Activated naive CD8-positive, alpha-beta T cell treated with anti-CD3 and anti-CD28 coated beads for 36 hours (primary cell): Measurements from ENCODE around the gene ZFYVE9. TPM values are rescaled to one million over a fixed set of nuclear protein-coding genes. Genes with fewer than 3 reads are reported as not detected.
"Not testable (repeated sequence)": the region's sequence is repeated elsewhere in the genome, so short reads cannot be mapped to it uniquely, and the experiment has no call there.

ENCODE experiments used
- DNase-seq: peaks from one replicate; pipeline ENCODE4 v3.0.0; 2021
- H3K27ac Mint-ChIP-seq: one replicate; pipeline ENCODE4 v1.8.0; 2022; ENCODE audit warnings: mild to moderate bottlenecking, moderate library complexity, mixed read lengths
- H3K27me3 Mint-ChIP-seq: one replicate; pipeline ENCODE4 v1.8.0; 2022; ENCODE audit warnings: mild to moderate bottlenecking, mixed read lengths
- H3K36me3 Mint-ChIP-seq: one replicate; pipeline ENCODE4 v1.8.0; 2021; ENCODE audit warnings: mild to moderate bottlenecking, mixed read lengths
- H3K4me1 Mint-ChIP-seq: one replicate; pipeline ENCODE4 v1.8.0; 2021; ENCODE audit warnings: mixed read lengths
- H3K4me3 Mint-ChIP-seq: one replicate; pipeline ENCODE4 v1.8.0; 2022; ENCODE audit warnings: mild to moderate bottlenecking, moderate library complexity, mixed read lengths
- H3K9me3 Mint-ChIP-seq: one replicate; pipeline ENCODE4 v1.8.0; 2022; ENCODE audit warnings: mixed read lengths
- total RNA-seq, 2 experiments: library from RNA; stranded (reverse); gene quantifications; one replicate each; pipeline ENCODE4 v1.2.3, GENCODE V29; 2021

The ZFYVE9 gene
- total RNA-seq, 2 experiments from 2014 or later = 6.1 to 6.3 TPM

DNA sequence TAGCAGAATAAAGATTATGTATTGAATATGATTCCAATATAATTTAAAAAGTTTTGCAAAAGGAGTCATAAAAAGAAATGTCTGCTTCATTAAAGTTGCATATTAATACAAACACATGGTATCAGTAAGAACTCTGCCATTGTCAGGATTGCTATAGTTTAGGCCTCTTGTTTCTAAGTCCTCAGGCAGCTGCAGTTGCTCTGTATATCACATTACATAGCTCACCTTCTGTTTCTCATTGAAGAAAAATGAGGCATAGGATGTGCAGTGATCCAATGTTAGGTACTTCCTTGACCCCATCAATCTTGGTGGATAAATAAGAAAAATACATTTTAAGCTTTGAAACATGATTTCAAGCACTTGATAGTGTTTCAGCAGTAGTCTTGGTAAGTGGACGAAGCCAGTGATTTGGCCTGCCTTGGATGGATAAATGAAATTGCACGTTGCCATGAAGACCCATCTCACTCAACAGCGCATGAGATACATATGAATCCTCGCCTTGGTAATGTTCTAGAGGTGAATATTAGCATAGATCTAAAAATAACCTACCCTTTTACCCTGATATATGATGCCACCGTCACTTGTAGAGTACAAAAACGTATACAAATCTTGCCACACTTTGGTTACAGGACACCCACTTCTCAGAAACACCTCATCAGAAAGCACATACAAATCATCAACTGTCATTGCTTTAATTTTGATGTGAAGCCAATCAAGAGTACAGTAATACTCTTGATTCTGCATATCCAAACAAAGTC is 25.3 kb downstream of the ZFYVE9 start:
- Mint-ChIP-seq H3K9me3 (peaks cover 5% of the 10 kb centered on the region), H3K4me3 (no peak overlapping the region), H3K27me3 (no peaks in the 10 kb centered on the region), H3K36me3 (peaks cover 6% of the 10 kb centered on the region), H3K4me1 (peaks cover 4% of the 10 kb centered on the region), H3K27ac (no peak overlapping the region)
- no peak for DNase-seq

DNA sequence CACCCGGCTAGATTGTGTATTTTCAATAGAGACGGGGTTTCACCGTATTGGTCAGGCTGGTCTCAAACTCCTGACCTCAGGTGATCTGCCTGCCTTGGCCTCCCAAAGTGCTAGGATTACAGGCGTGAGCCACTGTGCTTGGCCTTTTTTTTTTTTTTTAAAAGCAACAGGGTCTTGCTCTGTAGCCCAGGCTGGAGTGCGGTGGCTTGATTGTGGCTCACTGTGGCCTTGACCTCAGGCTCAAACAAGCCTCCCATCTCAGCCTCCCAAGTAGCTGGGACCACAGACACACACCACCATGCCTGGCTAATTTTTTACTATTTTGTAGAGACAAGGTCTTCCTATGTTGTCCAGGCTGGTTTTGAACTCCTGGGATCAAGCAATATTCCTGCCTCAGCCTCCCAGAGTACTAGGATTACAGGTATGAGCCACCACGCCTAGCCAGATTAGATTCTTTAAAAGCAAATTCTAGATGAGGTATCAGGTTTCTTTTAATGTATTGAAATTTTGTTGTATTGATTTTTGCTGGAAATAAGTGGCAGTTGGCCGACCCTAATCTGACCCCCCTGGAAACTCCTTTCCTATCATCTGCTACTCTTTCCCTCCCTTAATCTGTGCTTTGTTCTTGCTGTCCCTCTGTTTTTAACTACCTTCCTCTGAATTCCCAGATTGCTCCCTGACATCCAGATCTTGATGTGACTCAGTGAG is 26.6 kb downstream of the ZFYVE9 start:
- Mint-ChIP-seq H3K9me3 (peaks cover 5% of the 10 kb centered on the region), H3K4me3 (no peak overlapping the region), H3K36me3 (peaks cover 6% of the 10 kb centered on the region), H3K27me3 (no peaks in the 10 kb centered on the region), H3K4me1 (peaks cover 4% of the 10 kb centered on the region), H3K27ac (no peak overlapping the region)
- no peak for DNase-seq

GRCh38 chr1:52171149-52171548 is 29.3 kb downstream of the ZFYVE9 start:
- not testable (repeated sequence) for H3K4me3 Mint-ChIP-seq, H3K9me3 Mint-ChIP-seq, H3K4me1 Mint-ChIP-seq, H3K36me3 Mint-ChIP-seq, DNase-seq, H3K27me3 Mint-ChIP-seq, H3K27ac Mint-ChIP-seq

DNA sequence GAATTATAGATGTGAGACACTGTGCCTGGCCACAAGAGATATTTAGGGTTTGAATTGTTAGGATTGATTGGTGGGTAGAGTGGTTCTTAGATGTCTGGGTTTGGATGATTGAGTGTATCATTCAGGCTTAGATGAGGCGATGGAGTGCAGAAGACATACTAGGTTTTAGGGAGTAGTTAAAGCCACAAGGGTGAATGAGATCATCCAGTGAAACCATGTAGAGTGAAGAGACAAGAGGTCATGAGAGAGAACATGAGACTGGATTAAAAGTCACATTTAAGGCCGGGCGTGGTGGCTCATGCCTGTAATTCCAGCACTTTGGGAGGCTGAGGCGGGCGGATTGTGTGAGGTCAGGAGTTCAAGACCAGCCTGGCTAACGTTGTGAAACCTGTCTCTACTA is 37.2 kb downstream of the ZFYVE9 start:
- no peaks in the 10 kb centered on the region for H3K27me3 Mint-ChIP-seq
- no peaks in the 10 kb centered on the region for H3K9me3 Mint-ChIP-seq
- no peak overlapping the region for H3K27ac Mint-ChIP-seq
- DNase-seq = no peak
- no peak overlapping the region for H3K4me3 Mint-ChIP-seq
- H3K36me3 Mint-ChIP-seq = peaks cover 2% of the 10 kb centered on the region
- peaks cover 5% of the 10 kb centered on the region for H3K4me1 Mint-ChIP-seq

DNA sequence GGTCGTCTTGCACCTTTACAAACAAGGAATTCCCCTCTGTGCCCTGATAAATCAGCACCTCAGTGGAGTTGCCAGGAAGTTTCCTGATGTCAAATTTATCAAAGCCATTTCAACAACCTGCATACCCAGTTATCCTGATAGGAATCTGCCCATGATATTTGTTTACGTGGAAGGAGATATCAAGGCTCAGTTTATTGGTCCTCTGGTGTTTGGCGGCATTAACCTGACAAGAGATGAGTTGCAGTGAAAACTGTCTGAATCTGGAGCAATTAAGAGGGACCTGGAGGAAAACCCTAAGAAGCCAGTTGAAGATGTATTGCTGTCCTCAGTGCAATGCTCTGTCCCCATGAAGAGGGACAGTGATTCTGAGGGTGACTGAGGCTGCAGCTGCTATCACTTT is 38.3 kb downstream of the ZFYVE9 start:
- H3K27me3 Mint-ChIP-seq = no peaks in the 10 kb centered on the region
- peaks cover 2% of the 10 kb centered on the region for H3K36me3 Mint-ChIP-seq
- DNase-seq = no peak
- H3K4me3 Mint-ChIP-seq = no peak overlapping the region
- no peaks in the 10 kb centered on the region for H3K9me3 Mint-ChIP-seq
- H3K27ac Mint-ChIP-seq = no peak overlapping the region
- H3K4me1 Mint-ChIP-seq = peaks cover 5% of the 10 kb centered on the region

- not testable (repeated sequence) for DNase-seq, H3K27me3 Mint-ChIP-seq, H3K9me3 Mint-ChIP-seq, H3K27ac Mint-ChIP-seq, H3K4me3 Mint-ChIP-seq, H3K36me3 Mint-ChIP-seq, H3K4me1 Mint-ChIP-seq
These were observed 39.9 kb downstream of the ZFYVE9 start for GRCh38 chr1:52181759-52182158.

- H3K4me3 Mint-ChIP-seq, H3K4me1 Mint-ChIP-seq, H3K9me3 Mint-ChIP-seq, H3K27me3 Mint-ChIP-seq, H3K36me3 Mint-ChIP-seq, H3K27ac Mint-ChIP-seq, DNase-seq: not testable (repeated sequence)
These were observed 40.4 kb downstream of the ZFYVE9 start for GRCh38 chr1:52182328-52182727.

DNA sequence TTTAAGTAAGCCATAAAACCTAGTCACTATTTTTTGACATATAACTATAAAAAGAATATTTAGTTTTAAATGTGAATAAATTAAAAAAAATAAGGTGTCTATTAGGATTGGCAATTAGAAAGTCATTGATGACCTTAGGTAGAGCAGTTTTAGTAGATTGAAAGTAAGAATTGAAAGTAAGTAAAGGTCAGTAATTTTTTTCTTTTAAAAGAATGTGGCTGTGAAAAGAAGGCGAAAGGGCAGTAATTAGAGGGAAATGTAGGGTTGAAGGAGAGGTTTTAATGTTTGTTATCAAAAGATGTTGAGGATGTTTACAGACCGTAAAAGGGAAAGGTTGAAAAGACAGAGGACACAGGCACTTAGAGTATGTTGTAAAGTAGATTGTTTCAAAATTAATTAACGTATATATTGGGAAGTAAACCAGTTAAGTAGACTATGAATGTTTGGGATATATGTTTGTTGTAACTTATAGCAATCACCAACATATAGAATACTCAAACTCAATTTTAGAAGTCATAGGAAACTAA is 41.0 kb downstream of the ZFYVE9 start:
- H3K27ac Mint-ChIP-seq = no peak overlapping the region
- no peaks in the 10 kb centered on the region for H3K9me3 Mint-ChIP-seq
- DNase-seq = no peak
- H3K36me3 Mint-ChIP-seq = no peaks in the 10 kb centered on the region
- H3K27me3 Mint-ChIP-seq = no peaks in the 10 kb centered on the region
- peaks cover 5% of the 10 kb centered on the region for H3K4me1 Mint-ChIP-seq
- H3K4me3 Mint-ChIP-seq = no peak overlapping the region

GRCh38 chr1:52186449-52186848 is 44.6 kb downstream of the ZFYVE9 start:
- Mint-ChIP-seq H3K9me3 (no peaks in the 10 kb centered on the region), H3K27me3 (no peaks in the 10 kb centered on the region), H3K4me1 (peaks cover 8% of the 10 kb centered on the region), H3K36me3 (peaks cover 3% of the 10 kb centered on the region), H3K4me3 (no peak overlapping the region), H3K27ac (no peak overlapping the region)
- no peak for DNase-seq

DNA sequence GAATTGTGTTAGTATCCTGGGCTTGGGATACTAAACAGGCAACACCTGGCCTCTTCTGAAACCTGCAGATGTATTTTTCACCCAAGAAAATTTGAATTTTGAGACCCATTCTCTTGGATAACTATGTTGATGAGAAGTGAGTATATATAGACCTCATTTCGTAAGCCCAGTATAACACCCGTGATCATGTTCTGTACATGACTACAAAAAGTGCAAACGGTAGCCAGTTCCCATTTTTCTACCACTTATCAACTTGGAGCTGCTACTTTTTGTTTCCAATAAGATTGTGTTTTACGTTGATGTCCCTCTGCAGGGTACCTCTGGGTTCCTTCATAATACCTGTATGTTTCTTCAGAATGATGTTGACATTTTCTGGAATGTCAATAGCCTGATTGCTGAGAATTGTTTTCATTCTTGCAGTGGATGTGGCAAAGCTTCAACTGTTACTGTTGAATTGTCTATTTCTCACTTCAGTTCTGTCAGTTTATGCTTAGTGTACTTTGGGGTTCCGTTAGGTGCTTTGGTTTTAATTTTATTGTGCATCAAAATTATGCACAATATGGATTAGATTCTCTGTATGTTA is 48.1 kb downstream of the ZFYVE9 start:
- Mint-ChIP-seq H3K9me3 (no peaks in the 10 kb centered on the region), H3K4me1 (peaks cover 5% of the 10 kb centered on the region), H3K36me3 (peaks cover 3% of the 10 kb centered on the region), H3K27me3 (no peaks in the 10 kb centered on the region), H3K4me3 (no peak overlapping the region), H3K27ac (no peak overlapping the region)
- DNase-seq = no peak

GRCh38 chr1:52190500-52191252 is 48.8 kb downstream of the ZFYVE9 start:
- no peak overlapping the region for H3K27ac Mint-ChIP-seq
- H3K4me3 Mint-ChIP-seq = no peak overlapping the region
- no peaks in the 10 kb centered on the region for H3K9me3 Mint-ChIP-seq
- DNase-seq = no peak
- H3K27me3 Mint-ChIP-seq = no peaks in the 10 kb centered on the region
- H3K4me1 Mint-ChIP-seq = peaks cover 5% of the 10 kb centered on the region
- peaks cover 3% of the 10 kb centered on the region for H3K36me3 Mint-ChIP-seq

DNA sequence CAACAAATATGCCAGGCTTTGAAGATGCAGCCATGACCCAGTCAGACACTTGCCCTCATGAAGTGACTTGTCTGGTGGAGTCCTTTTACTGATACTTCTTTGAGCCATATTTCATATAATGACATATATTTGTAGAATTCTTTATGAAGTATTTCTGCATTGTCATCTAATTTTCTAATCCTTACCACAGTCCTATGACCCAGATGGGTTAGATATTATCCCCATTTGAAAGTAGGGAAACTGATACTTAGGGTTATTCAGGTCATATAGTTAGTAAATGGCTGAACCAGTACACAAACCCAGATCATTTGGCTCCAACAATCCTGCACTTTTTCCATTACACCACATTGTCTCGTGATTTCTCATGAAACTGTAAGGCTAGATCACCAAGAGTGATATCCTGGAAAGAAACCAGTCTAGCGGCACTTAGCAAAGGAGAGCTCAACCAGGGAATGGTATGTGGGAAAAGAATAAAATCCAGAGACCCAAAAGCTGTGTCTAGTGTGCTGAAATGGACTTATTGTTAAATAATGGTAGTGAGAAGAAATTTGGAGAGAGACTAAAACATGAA is 49.6 kb downstream of the ZFYVE9 start:
- no peak overlapping the region for H3K27ac Mint-ChIP-seq
- no peaks in the 10 kb centered on the region for H3K9me3 Mint-ChIP-seq
- no peaks in the 10 kb centered on the region for H3K27me3 Mint-ChIP-seq
- peaks cover 3% of the 10 kb centered on the region for H3K36me3 Mint-ChIP-seq
- DNase-seq = no peak
- peaks cover 5% of the 10 kb centered on the region for H3K4me1 Mint-ChIP-seq
- no peak overlapping the region for H3K4me3 Mint-ChIP-seq

- H3K27me3 Mint-ChIP-seq = no peaks in the 10 kb centered on the region
- peaks cover 5% of the 10 kb centered on the region for H3K4me1 Mint-ChIP-seq
- H3K4me3 Mint-ChIP-seq = no peak overlapping the region
- H3K27ac Mint-ChIP-seq = no peak overlapping the region
- no peak for DNase-seq
- no peaks in the 10 kb centered on the region for H3K9me3 Mint-ChIP-seq
- H3K36me3 Mint-ChIP-seq = peaks cover 3% of the 10 kb centered on the region
These were observed 50.1 kb downstream of the ZFYVE9 start for GRCh38 chr1:52192024-52192423.

- DNase-seq = no peak
- H3K4me3 Mint-ChIP-seq = no peak overlapping the region
- H3K36me3 Mint-ChIP-seq = peaks cover 3% of the 10 kb centered on the region
- no peak overlapping the region for H3K27ac Mint-ChIP-seq
- no peaks in the 10 kb centered on the region for H3K9me3 Mint-ChIP-seq
- H3K27me3 Mint-ChIP-seq = no peaks in the 10 kb centered on the region
- peaks cover 5% of the 10 kb centered on the region for H3K4me1 Mint-ChIP-seq
These were observed 50.5 kb downstream of the ZFYVE9 start for GRCh38 chr1:52192436-52192835.

GRCh38 chr1:52193985-52194384 is 52.1 kb downstream of the ZFYVE9 start:
- no peaks in the 10 kb centered on the region for H3K27me3 Mint-ChIP-seq
- H3K4me3 Mint-ChIP-seq = no peak overlapping the region
- H3K4me1 Mint-ChIP-seq = peaks cover 5% of the 10 kb centered on the region
- peaks cover 4% of the 10 kb centered on the region for H3K9me3 Mint-ChIP-seq
- peaks cover 5% of the 10 kb centered on the region for H3K36me3 Mint-ChIP-seq
- no peak overlapping the region for H3K27ac Mint-ChIP-seq
- no peak for DNase-seq
